HG03066 (cell line): ENCODE measurements around the gene MEIS2.
"Not testable (repeated sequence)": the region's sequence is repeated elsewhere in the genome, so short reads cannot be mapped to it uniquely, and the experiment has no call there.

Experiments used
- ATAC-seq: cut with Tn5 transposase; IDR thresholded peaks from one replicate; pipeline ENCODE4 v1.9.1; 2021; ENCODE audit warnings: low read depth; ENCODE audit not compliant: unreplicated experiment

MEIS2 gene

GRCh38 chr15:37015451-37015850 is 84.9 kb downstream of the MEIS2 start:
- no peak for ATAC-seq

- ATAC-seq = no peak
Observed at GRCh38 chr15:37015035-37015434, 85.3 kb downstream of the MEIS2 start.

GRCh38 chr15:37014566-37014965 is 85.8 kb downstream of the MEIS2 start:
- ATAC-seq = no peak

- ATAC-seq = no peak
Observed at GRCh38 chr15:37014137-37014536, 86.2 kb downstream of the MEIS2 start.

GRCh38 chr15:37010595-37010994 is 89.8 kb downstream of the MEIS2 start:
- ATAC-seq = no peak

GRCh38 chr15:37009288-37009687 is 91.1 kb downstream of the MEIS2 start:
- no peak for ATAC-seq

- no peak for ATAC-seq
Observed at GRCh38 chr15:37008205-37008604, 92.1 kb downstream of the MEIS2 start.

- no peak for ATAC-seq
Observed at GRCh38 chr15:37007301-37007700, 93.0 kb downstream of the MEIS2 start.

- no peak for ATAC-seq
Observed at GRCh38 chr15:37004981-37005735, 95.2 kb downstream of the MEIS2 start.

- no peak for ATAC-seq
Observed at GRCh38 chr15:37004373-37004869, 95.9 kb downstream of the MEIS2 start.

- no peak for ATAC-seq
Observed at GRCh38 chr15:37002041-37002672, 98.2 kb downstream of the MEIS2 start.

GRCh38 chr15:37001417-37001816 is 98.9 kb downstream of the MEIS2 start:
- ATAC-seq = no peak

GRCh38 chr15:36999778-37000177 is 100.6 kb downstream of the MEIS2 start:
- no peak for ATAC-seq

- no peak for ATAC-seq
Observed at GRCh38 chr15:36996538-36997181, 103.7 kb downstream of the MEIS2 start.

GRCh38 chr15:36996121-36996520 is 104.2 kb downstream of the MEIS2 start:
- no peak for ATAC-seq

- no peak for ATAC-seq
Observed at GRCh38 chr15:36994790-36995189, 105.6 kb downstream of the MEIS2 start.

- ATAC-seq = no peak
Observed at GRCh38 chr15:36992454-36992853, 107.9 kb downstream of the MEIS2 start.

GRCh38 chr15:36988947-36989346 is 111.4 kb downstream of the MEIS2 start:
- ATAC-seq = no peak

- ATAC-seq = no peak
Observed at GRCh38 chr15:36982430-36982829, 117.9 kb downstream of the MEIS2 start.

- ATAC-seq = not testable (repeated sequence)
Observed at GRCh38 chr15:36980281-36980680, 120.1 kb downstream of the MEIS2 start.

GRCh38 chr15:36978625-36979024 is 121.7 kb downstream of the MEIS2 start:
- ATAC-seq = no peak

GRCh38 chr15:36978126-36978525 is 122.2 kb downstream of the MEIS2 start:
- no peak for ATAC-seq
